GM19328 (cell line): ENCODE data around the gene GPR12.
"Not testable (repeated sequence)": the region's sequence is repeated elsewhere in the genome, so short reads cannot be mapped to it uniquely, and the experiment has no call there.

Experiments used
- ATAC-seq: cut with Tn5 transposase; IDR thresholded peaks from one replicate; pipeline ENCODE4 v1.9.1; 2021; ENCODE audit warnings: mild to moderate bottlenecking, moderate library complexity; ENCODE audit not compliant: unreplicated experiment

Gene GPR12

DNA sequence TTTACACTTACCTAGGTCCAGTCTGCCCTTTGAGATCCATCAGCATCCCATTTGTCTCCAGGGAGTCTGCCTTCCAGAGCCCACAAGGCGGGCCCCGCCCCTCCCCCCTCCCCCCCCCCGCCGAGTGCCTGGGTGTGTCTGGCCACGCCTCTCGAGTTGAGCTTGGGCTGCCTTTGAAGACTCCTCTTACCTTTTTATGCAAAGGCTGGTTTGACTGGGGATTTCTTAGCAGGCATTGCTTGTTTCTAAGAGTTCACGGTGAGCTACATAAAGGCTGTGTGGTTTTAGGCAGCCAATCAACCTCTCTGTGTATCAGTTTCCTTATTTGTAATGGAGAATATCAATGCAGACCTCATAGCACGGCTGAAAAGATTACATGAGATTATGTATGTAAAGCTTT lies 11.3 kb downstream of the GPR12 start:
- no peak for ATAC-seq

DNA sequence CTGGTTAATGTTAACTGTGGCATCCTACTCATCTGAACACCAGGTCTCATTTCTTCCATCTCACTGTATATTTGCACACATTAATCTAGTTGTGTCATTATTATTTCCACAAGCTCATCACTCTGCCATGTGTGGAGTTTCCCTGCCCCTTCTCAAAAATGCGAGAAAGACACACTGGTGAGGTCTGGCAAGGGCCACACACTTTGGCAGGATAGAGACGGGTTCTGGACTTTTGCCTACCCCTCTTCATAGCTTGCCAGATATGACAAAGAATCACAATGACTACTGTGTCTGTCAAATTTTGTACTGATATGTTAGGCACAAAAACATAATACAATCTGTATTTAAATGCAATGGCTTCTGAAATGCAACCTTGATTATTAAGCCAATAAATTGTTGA lies 12.9 kb downstream of the GPR12 start:
- no peak for ATAC-seq

DNA sequence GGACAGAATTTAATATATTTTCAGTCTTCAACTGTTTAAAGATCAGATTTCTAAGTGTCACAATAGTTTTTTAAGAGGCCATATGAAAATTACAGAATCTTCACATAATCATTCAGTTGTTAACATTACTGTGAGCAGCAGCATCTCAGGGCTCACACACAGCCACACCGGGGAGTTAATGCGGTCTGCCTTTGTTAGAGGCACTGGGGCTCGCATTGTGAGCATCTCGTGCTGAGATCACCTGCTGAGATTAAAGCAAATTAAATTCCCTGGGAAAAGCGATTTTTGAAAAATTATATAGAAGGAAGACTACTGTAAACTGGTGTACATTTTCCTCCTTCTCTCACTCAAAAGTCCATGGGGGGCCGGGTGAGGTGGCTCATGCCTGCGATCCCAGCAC lies 16.6 kb downstream of the GPR12 start:
- ATAC-seq: no peak

DNA sequence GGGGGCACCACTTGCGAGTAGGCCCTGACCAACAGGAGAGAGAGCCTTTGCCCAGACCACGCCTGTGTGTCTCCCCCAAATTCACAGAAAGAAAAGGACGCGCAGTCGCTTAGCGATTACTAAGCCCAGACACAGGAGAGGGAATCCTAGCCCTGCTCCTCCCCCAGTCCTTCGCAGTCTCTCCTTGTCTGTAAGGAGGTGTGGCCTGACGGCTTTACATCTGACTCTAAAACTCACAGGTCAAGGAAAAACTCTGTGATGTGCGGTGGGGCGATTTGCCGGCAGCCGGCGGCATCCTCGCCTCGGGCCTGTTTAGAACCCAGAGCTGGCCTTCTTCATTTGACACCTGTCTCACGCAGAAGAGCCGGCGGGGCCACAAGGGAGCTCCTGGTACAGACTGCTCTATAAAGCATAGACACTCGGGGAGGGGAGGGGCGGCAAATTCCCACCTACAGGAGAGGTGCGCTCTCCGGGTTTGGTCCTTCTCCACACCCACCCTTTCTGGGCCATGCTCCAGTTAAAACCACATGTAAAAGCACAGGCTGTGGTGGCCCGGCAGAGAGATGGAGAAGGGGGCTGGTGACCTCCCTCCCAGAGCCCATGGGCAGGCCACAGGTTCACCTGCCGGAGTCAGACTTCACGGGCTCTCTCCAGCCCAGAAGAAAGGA lies 17.8 kb downstream of the GPR12 start:
- no peak for ATAC-seq

DNA sequence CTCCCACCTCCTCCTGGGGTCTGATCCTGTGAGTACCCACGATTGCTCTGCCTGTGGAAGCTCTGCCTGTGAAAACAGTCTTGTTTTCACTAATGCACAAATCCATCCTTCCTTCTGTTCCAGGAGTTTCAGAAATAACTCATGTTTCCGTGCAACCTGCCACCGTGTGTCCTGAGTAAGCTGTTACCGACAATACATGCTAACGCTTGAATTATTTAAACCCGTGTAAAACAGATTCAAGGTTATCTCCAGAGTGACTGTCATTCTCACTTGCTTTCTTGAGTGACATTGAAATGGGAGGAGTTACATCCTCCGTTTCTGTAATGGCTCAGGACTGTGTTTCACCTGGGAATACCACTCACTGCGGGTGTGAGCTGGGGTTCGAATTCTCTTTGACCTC lies 24.9 kb downstream of the GPR12 start:
- ATAC-seq: no peak

DNA sequence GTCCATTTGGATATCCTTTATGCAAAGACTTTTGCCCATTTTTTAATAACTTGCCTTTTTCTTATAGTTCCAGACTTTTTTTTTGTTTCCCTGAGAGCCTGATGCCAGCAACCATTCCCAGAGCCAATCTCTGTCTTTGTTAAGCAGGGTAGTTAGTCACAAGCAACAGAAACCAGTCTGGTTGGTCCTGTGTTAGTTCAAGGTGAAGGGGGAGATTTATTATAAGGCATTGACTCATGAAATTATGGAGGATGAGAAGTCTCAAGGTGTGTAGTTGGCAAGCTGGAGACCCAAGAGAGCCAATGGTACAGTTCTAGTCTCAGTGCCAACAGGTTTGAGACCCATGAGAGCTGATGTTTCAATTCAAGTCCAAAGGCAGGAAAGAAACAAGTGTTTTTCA lies 33.0 kb downstream of the GPR12 start:
- ATAC-seq: no peak

DNA sequence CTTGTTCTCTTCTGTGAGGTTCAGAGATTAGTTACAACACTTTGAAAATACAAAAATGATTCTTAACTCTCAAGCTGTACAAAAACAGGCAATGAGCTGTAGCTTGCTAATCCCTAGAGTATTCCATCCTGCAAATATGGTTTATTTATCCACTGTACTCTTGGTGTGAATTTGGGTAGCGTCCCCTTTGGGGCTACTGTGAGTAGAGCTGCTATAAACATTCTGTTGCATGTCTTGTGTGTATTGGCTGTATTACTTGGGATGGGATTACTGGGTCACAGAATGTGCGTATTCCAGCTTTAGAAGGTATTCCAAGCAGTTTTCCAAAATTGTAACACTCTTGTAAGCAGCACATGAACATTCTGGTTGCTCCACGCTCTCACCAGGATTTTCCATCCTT lies 33.5 kb downstream of the GPR12 start:
- no peak for ATAC-seq

DNA sequence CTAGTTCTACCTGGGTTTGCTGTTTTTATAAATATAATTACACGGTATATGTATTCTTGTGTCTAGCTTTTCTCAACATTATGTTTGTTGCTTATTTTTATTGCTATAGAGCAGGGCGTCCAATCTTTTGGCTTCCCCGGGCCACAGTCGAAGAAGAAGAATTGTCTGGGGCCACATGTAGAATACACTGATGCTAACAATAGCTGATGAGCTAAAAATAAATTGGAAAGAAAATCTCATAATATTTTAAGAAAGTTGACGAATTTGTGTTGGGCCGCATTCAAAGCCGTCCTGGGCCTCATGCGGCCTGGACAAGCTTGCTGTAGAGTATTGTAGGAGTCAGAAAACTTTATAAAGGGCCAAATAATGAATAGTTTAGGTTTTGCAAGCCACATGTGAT lies 33.9 kb downstream of the GPR12 start:
- no peak for ATAC-seq

DNA sequence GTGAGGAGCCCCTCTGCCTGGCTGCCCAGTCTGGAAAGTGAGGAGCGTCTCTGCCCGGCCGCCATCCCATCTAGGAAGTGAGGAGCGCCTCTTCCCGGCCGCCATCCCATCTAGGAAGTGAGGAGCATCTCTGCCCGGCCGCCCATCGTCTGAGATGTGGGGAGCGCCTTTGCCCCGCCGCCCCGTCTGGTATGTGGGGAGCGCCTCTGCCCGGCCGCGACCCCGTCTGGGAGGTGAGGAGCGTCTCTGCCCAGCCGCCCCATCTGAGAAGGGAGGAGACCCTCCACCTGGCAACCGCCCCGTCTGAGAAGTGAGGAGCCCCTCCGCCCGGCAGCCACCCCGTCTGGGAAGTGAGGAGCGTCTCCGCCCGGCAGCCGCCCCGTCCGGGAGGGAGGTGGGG lies 37.0 kb downstream of the GPR12 start:
- not testable (repeated sequence) for ATAC-seq

DNA sequence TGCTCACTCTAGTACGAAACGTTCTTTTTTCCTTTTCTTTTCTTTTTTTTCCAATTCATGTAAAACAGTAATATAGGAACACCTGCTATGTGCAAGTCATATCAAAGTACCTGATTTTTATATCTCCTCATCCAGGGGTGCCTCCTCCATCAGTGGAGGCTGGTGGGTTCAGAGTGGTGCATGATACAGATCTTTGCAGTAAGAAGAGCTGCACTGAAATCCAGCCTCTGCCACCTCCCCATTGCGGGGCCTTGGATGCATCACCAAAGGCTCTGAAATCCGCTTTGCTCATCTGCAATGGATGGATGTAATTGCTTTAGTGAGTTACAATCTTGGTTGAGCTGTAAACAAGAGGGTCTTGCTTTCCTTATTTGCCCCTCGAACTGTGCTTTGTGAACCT lies 38.3 kb downstream of the GPR12 start:
- no peak for ATAC-seq

DNA sequence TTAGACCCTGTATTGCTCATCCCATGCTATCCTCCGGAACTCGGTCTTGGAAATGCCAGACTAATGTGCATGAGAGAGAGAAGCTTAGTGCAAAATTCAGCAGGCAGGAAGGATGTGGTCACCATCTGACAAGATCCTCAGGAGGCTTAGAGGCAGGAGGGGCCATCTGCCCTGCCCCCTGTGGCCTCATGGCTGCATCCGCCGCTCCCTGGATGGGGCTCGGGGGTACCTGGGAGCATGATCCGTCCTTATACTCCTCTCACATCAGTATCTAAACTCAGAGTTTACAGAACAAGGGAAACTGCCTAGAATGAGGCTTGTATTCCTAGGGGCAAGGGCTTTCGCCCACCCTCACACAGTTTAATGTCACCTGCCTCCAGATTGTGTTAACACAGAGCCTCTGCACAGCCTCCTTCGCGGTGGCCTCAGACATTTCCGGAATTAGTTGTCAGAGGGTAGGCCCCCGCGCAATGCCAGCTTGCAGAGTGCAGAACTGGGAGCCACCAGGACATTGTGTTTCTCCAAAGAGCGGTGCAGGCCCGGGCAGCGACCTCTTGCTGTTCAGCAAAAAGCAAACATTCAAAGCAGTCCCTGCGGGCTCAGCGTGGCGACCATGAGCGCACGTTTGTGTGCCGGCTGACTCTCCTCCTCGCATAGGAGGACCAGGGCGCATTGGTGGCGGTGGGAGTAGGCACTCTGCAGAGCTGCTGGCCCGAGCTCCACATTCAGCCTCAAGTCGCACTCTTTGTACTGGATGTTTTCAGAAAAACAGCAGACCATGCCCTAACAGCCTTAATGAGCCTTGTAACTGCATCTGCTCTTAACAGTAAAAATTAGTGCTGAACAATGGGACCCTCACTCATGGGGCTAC lies 39.1 kb downstream of the GPR12 start:
- ATAC-seq: no peak

DNA sequence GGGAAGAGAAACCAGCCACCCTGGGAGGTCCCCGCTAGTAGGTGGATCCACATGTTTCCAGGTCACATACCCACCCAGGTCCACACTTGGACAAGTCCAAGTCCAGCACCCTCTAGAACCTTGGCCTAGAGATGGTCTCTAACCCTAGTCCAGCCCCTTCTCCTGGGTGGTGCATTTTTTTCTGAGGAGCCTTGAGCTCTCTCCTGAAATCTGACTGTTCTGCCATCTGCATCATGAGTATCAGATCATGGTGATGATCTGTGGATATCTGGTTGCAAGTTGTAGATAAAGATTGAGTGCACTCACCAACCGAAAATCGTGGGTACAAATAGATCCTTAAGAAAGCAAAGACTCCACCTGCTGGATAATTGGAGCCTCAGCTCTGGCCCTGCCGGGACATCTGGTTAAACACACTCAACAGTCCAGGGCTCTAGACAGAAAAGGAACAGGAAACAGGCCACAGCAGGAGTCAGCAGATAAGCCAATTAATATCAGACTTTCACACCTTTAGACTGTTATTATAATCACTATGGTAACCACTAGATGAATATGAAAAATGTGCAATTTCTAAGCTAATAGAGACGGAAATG lies 41.1 kb downstream of the GPR12 start:
- ATAC-seq: no peak

DNA sequence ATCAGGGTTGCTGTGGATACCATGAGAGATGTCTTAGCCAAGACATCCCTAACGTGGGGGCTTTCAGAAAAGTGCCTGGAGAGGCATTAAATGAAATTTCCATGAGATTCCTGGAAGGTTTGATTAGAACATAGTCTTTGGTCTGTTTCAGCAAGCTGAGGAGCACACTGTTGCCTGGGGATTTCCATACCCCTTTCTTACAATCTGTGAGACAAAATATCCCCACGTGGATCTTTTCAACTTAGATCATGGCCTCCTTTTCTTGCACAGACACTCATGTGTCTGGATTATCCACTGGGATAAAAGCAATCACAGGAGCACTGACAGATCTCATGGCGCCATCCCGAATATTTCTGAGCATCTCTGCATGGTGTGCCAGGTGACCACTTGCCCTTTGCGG lies 41.7 kb downstream of the GPR12 start:
- no peak for ATAC-seq

DNA sequence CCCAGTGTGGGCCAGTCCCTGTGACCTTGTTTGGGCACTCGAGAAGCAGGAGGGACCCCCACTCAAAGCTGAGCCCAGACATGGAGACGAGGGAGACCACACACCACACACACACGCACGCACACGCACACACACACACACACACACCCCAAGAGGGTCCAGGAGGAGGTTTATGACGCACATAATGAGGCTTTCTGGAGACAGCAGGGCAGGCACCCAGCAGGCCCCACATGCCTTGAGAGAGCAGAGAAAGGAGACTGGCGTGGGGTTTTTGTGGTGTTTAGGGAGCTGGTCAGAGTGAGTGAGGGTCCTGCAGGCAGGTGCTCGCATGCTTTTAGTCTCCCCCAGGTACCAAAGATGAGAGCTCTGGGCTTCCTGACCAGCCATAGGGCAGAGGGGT lies 42.4 kb downstream of the GPR12 start:
- no peak for ATAC-seq

DNA sequence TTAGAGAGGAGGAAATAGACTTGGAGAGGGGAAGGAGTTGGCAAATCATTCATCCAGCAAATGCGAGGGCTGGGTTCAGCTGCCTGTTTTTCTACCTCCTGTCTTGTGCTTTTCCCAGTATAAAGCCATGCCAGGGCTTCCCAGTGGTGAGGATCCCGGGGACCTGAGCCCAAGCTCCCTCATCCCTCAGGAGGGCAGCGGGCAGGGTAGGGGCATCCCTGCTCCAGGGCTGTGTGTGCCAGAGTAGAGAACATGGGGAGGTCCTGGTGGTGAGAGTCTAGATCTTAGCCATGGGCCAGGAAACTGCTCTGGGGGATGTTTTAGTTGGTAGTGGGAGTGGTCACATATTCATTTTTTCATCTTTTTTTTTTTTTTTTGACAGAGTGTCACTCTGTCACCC lies 43.6 kb downstream of the GPR12 start:
- no peak for ATAC-seq

DNA sequence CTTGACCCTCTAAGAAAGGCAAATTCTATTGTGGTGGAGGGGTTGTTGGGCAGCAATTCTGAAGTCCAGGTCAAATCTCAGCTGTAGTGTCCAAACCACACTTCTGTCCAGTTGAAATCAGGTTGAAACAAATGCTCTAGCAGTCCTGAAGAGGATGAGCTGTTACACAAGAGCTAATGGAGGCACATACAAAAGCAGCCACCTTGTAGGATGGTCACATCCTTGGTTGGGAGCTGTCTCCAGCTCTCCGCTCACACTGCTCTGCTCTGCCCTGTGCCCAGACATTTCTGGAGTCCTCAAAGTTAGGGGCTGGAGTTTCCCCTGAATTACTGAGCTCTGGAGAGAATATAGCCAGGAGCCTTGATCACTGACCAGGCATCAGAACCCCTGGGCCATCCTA lies 47.2 kb downstream of the GPR12 start:
- no peak for ATAC-seq

DNA sequence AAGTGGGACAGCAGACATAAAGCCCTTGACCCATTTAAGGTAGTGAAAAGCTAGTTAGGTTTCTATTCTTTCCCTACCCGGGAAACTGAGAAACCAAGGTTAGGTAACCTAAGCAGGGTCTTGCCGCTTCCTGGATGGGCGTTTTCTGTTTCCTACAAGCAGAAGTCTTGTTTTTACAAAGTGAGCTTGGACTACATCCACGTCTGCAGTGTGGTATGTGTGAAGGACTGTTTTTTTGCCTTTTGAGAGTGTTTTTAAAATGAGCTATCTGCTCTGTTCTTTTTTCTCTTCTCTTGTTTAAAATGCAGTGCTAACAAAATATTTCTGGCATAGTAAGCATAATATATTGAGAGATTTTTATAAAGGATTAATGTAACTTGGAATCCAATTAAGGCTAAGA lies 49.4 kb downstream of the GPR12 start:
- no peak for ATAC-seq

DNA sequence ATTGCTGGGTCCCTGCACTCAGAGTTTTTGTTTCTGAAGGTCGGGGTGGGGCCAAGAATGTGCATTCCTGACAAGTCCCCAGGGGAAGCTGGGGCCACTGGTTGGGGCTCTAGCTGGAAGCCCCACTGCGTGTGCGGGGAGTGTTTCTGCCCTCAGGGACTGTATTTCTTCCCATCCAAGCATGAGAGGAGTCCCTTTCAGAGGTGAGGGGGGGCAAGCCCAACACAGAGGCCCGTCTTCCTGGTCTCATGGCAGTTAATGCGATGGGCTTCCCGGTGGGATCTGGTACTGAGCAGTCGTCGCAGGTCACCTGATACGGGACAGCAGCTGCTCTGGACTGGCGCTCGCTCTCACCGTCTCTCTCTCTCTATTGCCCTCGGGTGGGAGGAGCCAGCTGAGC lies 50.4 kb downstream of the GPR12 start:
- no peak for ATAC-seq

DNA sequence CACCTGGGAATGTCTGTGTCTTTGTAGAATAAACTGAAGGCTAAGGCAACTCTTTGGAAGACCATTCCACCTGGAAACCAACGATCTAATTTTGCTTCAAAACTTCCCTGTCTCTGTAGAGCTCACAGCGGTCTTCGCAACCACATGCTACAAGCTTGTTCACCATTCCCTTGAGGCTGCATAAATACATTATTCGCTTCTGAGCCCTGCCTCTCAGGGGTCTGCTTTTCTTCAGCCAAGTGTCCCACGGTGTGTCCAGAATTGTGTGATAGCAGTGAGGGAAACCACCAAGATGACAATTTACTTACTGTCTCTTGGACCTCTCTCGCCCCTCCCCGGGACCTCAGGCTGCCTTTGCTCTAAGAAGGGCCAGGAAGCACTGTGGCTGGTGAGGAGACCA lies 51.1 kb downstream of the GPR12 start:
- no peak for ATAC-seq

DNA sequence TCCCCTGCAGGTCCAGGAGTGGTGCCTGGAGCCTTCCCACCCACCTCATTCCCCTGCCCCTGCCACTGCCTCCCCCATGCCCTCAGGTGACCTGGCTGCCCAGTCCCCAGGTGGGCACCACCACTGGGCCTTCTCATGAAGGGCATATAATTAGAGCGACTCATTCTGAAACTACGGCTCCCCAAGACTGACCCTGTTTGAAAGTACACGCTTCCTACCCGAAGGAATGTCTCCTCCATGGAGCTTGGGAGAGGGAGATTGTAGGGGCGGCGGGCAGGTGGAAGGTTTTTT lies 52.6 kb downstream of the GPR12 start:
- ATAC-seq: no peak

DNA sequence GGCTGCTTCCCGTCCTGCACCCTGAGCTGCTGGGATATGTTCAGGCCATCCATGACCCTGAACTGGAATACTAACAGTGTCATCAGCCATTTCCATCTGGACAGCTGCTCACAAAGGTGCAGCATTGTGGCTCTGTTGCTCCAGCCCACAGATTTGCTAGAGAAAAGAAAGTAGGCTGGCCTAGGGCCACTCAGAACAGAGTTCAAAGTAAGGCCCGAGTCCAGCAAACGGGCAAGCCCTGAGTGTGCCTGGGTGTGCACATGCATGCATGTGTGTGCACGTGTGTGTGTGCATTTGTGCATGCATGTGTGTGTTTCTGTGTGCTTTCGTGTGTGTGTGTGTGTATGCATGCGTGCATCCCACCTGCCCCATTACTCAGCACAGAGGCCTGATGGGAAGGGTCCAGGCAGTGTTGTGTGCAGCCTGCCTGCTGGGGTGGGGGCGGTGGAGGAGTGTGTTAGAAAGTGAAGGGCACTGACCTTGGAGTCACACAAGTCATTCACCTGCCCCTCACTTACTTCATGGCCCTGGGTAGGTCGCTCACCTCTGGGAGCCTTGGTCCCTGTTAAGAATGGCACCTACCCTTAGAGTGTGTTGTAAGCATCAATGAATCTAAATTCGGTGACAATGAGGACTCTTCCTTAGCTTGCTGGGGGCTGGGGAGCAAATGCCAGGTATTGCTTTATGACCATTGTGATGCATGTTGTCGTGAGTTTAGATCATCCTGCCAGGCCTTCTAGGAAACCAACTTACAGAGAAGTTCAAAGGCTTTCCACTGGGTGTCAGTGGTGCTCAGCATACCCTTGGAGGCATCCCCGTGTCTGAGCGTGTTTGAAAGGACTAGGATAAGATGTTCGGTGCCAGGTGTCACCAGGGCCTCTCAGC lies 53.2 kb downstream of the GPR12 start:
- no peak for ATAC-seq
